ENCODE data around the gene OLIG1. TPM values are rescaled to one million over a fixed set of nuclear protein-coding genes. Genes with fewer than 3 reads are reported as not detected.
A peak's percentile ranks its signal among the peaks of the same experiment; 100 is the strongest.

Gene OLIG1
- total RNA-seq, 8 experiments from 2014 or later: 0.17 to 3.4 (median 2.1) TPM; not detected in 2

DNA sequence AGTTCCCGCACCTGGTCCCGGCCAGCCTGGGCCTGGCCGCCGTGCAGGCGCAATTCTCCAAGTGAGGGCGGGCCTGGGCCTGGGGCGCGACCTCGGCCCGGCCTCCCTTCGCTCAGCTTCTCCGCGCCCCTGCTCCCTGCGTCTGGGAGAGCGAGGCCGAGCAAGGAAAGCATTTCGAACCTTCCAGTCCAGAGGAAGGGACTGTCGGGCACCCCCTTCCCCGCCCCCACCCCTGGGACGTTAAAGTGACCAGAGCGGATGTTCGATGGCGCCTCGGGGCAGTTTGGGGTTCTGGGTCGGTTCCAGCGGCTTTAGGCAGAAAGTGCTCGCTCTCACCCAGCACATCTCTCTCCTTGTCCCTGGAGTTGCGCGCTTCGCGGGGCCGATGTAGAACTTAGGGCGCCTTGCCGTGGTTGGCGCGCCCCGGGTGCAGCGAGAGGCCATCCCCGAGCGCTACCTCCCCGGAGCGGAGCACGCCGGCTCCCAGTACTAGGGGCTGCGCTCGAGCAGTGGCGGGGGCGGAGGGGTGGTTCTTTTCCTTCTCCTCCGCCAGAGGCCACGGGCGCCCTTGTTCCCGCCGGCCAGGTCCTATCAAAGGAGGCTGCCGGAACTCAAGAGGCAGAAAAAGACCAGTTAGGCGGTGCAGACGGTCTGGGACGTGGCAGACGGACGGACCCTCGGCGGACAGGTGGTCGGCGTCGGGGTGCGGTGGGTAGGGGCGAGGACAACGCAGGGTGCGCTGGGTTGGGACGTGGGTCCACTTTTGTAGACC, 1.2 kb downstream of the OLIG1 start:
- in situ Hi-C loops (cut with MboI; ENCODE audit: low pct_unique_long_range_greater_than_20kb in 2 of 9, low sequenced_read_pairs in 9 of 9, unreplicated experiment in 9 of 9): no loop called here
- Histone ChIP-seq H3K4me1 (replicated peaks in 1 of 2) (peaks cover 12 to 38% of the 10 kb centered on the region in 2 donors), H3K27ac (peak overlapping the region in 1 of 2 donors; percentile 56), H3K4me3 (peak overlapping the region; percentile 32 to 63 (median 47))
- ATAC-seq (replicated peaks in 6 of 8): peak in 5 of 8 experiments; percentile 23 to 60 (median 55)
- 0 to 6% (median 1%) methylated on average over 5 to 14 of the region's 69 CpGs; no CpG with 5 or more reads in 7 of the 10 experiments for WGBS, 10 experiments

DNA sequence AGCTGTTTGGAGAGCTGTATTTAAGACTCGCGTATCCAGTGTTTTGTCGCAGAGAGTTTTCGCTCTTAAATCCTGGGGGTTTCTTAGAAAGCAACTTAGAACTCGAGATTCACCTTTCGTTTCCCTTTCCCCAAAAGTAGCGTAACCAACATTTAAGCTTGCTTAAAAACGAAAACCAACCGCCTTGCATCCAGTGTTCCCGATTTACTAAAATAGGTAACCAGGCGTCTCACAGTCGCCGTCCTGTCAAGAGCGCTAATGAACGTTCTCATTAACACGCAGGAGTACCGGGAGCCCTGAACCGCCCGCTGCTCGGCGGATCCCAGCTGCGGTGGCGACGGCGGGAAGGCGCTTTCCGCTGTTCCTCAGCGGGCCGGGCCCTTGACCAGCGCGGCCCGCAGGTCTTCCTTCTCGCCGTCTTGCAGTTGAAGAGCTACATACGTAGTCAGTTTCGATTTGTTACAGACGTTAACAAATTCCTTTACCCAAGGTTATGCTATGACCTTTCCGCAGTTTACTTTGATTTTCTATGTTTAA, 1.9 kb downstream of the OLIG1 start:
- 0 to 11% (median 2%) methylated on average over 3 to 36 of the region's 38 CpGs; no CpG with 5 or more reads in 1 of the 10 experiments for WGBS, 10 experiments
- ATAC-seq (replicated peaks in 6 of 8): no peak
- peak overlapping the region in 1 of 2 donors; percentile 56 for H3K27ac ChIP-seq
- peak overlapping the region in 4 of 5 donors; percentile 38 to 63 (median 48) for H3K4me3 ChIP-seq
- in situ Hi-C loops (cut with MboI; ENCODE audit: low pct_unique_long_range_greater_than_20kb in 2 of 9, low sequenced_read_pairs in 9 of 9, unreplicated experiment in 9 of 9): no loop called here
- peaks cover 12 to 40% of the 10 kb centered on the region in 2 donors for H3K4me1 ChIP-seq (replicated peaks in 1 of 2)

DNA sequence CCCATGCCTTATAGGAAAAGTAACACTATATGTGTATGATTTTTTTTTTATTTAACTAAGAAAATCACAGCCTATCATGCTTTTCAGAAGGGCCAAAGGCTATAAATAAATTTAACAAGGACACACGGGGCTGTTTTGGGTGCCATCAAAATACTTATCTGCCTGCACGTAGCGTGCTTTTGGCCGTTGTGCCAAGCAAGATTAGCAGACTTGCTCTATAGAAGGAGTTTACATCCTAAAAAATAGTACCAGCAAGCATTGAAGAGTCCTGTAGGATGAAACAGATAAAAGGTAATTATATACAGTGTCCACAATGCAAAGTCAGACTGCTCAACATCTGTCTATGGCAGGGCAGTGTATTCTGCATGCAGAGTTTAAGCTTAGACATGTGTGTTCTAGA, 3.7 kb downstream of the OLIG1 start:
- H3K4me3 ChIP-seq: no peak overlapping the region
- no peak overlapping the region for H3K27ac ChIP-seq
- in situ Hi-C loops (cut with MboI; ENCODE audit: low pct_unique_long_range_greater_than_20kb in 2 of 9, low sequenced_read_pairs in 9 of 9, unreplicated experiment in 9 of 9): no loop called here
- ATAC-seq (replicated peaks in 6 of 8): no peak
- peaks cover 13 to 47% of the 10 kb centered on the region in 2 donors for H3K4me1 ChIP-seq (replicated peaks in 1 of 2)
- WGBS, 10 experiments: 57 to 100% (median 92%) methylated on average over 1 to 4 of the region's 4 CpGs; no CpG with 5 or more reads in 4 of the 10 experiments

DNA sequence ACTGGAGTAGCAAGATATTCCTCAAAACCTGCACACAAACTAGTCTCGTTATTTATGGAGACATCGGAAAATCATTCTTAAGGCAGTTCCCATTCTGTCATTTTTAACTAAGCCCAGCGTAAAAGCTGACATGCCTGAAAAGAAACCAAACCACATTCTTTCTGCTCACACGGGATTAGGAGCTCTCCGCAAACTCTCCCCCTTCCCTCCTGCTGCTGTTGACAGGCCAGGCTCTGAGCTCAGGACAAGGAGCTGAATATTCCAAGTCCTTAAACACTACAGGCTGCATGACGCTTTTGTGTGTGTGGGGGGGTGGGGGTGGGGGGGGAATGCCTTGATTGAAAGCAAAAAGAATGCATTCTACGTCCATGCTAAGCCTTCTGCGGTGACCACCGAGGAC, 5.2 kb downstream of the OLIG1 start:
- ATAC-seq (replicated peaks in 6 of 8): no peak
- 17 to 53% (median 35%) methylated on average over 1 to 6 of the region's 9 CpGs; no CpG with 5 or more reads in 1 of the 10 experiments for WGBS, 10 experiments
- Histone ChIP-seq H3K27ac (no peak overlapping the region), H3K4me3 (no peak overlapping the region), H3K4me1 (replicated peaks in 1 of 2) (peaks cover 21 to 59% of the 10 kb centered on the region in 2 donors)
- in situ Hi-C loops (cut with MboI; ENCODE audit: low pct_unique_long_range_greater_than_20kb in 2 of 9, low sequenced_read_pairs in 9 of 9, unreplicated experiment in 9 of 9): no loop called here

DNA sequence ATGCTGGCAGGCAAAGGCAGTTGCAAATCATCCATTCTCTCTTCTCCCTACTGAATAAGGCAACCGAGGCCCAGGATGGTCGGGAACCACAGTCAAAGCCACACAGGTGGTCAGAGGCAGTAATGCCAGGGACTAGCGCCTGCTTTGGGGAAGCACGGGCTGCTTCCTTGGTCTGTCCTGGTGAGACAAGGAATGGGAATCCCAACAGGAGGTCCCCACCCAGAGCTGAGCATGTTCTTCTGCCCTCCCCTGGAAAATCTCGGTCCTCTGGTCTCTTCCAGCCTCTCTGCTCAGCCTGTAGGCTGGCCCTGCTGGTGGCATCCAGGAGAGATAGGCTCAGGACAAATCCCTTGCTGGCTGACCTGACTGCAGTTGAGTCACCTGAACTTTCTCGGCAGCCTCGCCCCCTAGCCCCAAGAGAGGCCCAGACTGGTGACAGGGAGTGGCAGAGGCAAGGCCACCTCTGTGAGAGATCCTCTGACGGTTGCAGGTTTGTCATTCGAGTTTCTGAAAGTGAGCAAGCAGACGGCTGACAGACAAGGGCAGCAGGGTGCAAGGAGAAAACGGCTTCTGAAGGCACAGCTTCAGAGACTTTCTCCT, 5.8 kb downstream of the OLIG1 start:
- no peak for ATAC-seq (replicated peaks in 6 of 8)
- WGBS, 10 experiments: 20 to 93% (median 48%) methylated on average over 1 to 3 of the region's 11 CpGs; no CpG with 5 or more reads in 5 of the 10 experiments
- H3K4me3 ChIP-seq: no peak overlapping the region
- H3K27ac ChIP-seq: no peak overlapping the region
- in situ Hi-C loops (cut with MboI; ENCODE audit: low pct_unique_long_range_greater_than_20kb in 2 of 9, low sequenced_read_pairs in 9 of 9, unreplicated experiment in 9 of 9): no loop called here
- H3K4me1 ChIP-seq (replicated peaks in 1 of 2): peaks cover 21 to 59% of the 10 kb centered on the region in 2 donors

DNA sequence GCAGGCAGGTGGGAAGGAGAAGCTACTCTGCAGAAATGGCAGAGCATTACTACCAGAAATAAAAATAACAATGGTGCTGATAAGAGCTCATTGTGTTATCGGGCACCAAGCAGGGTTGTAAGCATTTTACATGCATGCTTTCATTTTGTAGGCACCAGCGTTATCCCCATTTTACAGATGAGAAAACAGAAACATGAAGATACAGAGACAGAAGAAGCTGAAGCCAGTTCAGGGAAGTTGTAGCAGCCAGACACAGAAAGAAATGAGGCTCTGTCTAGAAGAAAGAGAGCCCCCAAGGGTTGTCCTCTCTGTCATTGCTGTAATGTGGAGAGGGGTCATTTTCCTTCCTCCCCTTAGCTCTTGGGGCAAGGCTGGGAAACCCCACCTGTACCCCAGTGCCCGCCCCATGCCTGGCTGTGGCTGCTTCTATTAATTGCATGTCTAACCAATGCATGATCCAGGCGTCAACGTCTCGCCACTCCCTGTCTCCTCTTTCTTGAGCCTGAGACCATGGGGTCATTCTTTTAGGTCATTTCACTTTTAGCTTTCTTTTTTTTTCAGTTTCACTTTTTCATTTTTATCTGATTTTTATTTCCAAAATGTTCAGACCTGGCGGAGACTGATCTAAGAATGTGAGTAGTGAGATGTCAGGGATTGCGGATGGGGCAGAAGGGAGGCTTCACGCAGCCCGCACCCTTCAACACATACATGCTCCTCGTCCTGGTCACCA, 6.8 kb downstream of the OLIG1 start:
- WGBS, 10 experiments: 36 to 95% (median 87%) methylated on average over 2 to 11 of the region's 11 CpGs
- ATAC-seq (replicated peaks in 6 of 8): no peak
- Histone ChIP-seq H3K4me1 (replicated peaks in 1 of 2) (peaks cover 20 to 59% of the 10 kb centered on the region in 2 donors), H3K27ac (no peak overlapping the region), H3K4me3 (no peak overlapping the region)
- in situ Hi-C loops (cut with MboI; ENCODE audit: low pct_unique_long_range_greater_than_20kb in 2 of 9, low sequenced_read_pairs in 9 of 9, unreplicated experiment in 9 of 9): no loop called here

DNA sequence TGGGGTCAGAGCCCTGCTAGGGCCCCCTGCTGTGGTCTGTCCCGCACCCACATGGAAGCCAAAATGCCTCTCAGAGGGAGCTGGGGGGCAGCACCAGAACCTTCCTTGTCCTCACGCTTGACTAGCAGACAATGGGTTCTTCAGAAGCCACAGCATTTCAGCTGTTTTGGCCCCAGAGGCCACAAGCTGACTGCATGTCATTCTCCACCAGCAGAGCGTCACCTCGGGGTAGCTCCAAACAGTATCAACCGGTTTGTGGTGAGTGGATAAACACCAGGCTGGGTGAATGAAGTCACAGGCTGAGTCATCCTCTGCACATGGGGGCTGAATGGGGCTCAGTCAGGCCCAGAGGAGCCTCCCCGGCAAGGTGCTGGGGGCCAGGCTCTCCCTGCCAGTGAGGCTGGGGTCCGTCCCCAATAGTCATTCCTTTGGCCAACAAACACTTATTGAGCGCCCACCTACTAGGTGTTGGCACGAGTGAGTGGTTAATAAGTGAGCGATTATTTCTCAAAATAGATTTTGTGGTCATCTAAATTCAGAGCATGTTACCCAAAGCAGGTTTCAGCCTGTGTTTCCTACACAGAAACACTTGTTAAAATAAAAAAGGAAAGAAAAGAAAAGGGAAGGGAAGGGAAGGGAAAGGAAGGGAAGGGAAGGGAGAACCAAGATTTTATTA, 9.1 kb downstream of the OLIG1 start:
- Histone ChIP-seq H3K4me3 (no peak overlapping the region), H3K4me1 (replicated peaks in 1 of 2) (peaks cover 16 to 41% of the 10 kb centered on the region in 2 donors), H3K27ac (peak overlapping the region; percentile 26 to 74)
- ATAC-seq (replicated peaks in 6 of 8): peak in 7 of 8 experiments; percentile 42 to 100 (median 99)
- in situ Hi-C loops (cut with MboI; ENCODE audit: low pct_unique_long_range_greater_than_20kb in 2 of 9, low sequenced_read_pairs in 9 of 9, unreplicated experiment in 9 of 9): no loop called here
- 40 to 80% (median 61%) methylated on average over 2 to 5 of the region's 10 CpGs; no CpG with 5 or more reads in 2 of the 10 experiments for WGBS, 10 experiments

DNA sequence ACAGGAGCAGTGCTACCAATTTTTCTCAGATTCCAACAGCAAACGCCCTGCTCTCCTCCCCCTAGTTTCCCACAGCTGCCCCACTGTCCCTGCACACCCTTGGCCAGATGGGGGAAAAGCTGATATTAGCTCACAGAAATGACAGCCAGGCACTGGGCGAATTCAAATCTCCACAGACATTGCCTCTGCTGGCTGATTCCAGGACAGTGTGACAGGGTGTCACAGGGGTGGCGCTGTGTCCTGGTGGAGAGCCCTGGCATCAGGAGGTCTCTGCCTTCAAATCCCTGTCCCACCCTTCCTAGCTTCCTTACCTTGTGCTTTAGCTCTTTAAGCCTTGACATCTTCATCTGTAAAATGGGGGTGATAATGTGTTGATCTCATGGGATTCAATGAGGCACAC, 10.4 kb downstream of the OLIG1 start:
- in situ Hi-C loops (cut with MboI; ENCODE audit: low pct_unique_long_range_greater_than_20kb in 2 of 9, low sequenced_read_pairs in 9 of 9, unreplicated experiment in 9 of 9): no loop called here
- H3K4me1 ChIP-seq (replicated peaks in 1 of 2): peaks cover 16 to 30% of the 10 kb centered on the region in 2 donors
- no peak overlapping the region for H3K4me3 ChIP-seq
- WGBS, 10 experiments: 0 to 100% (median 40%) methylated on average over 1 of the region's 3 CpGs; no CpG with 5 or more reads in 4 of the 10 experiments
- H3K27ac ChIP-seq: no peak overlapping the region
- ATAC-seq (replicated peaks in 6 of 8): no peak

DNA sequence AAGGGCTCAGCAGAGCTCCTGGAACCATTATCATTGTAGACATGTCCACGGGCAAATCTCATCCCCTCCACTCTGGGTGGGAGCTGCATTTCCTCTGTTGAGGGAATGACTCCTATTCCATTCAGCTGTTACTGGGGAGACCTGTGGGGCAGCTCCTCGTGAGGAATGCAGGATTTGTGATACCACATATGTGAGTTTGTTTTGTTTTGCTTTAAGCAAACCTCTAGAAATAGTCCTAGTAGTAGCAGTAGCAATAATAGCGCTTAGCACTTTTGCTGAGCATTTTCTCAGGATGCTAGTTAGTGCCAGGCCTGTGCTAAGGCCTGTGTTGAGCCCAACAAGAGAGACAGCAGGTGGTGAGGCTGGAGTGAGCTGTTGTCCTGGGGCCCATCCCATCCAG, 10.8 kb downstream of the OLIG1 start:
- peak in 1 of 8 experiments; percentile 18 for ATAC-seq (replicated peaks in 6 of 8)
- WGBS, 10 experiments: 39 to 100% (median 80%) methylated on average over 1 to 2 of the region's 3 CpGs; no CpG with 5 or more reads in 3 of the 10 experiments
- H3K4me1 ChIP-seq (replicated peaks in 1 of 2): peaks cover 12 to 26% of the 10 kb centered on the region in 2 donors
- no peak overlapping the region for H3K4me3 ChIP-seq
- H3K27ac ChIP-seq: no peak overlapping the region
- in situ Hi-C loops (cut with MboI; ENCODE audit: low pct_unique_long_range_greater_than_20kb in 2 of 9, low sequenced_read_pairs in 9 of 9, unreplicated experiment in 9 of 9): no loop called here

DNA sequence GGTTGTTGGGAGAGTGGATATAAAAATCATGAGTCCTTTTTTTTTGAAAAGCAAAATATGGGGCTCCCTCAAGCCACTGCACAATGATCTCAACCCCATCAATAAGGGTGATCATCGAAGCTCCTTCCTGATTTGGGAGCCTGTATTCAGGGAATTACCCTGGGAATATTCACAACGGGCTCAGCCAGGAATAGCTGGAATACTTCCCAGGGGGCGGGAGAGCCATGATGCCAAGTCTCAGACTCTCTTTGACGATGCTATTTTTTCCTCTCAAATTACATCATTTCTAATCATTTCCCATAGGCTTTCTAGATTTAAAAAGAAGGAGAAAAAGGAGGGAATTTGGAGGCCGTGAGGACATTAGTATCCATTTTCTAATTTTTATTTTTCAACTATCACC, 18.4 kb downstream of the OLIG1 start:
- 15 to 93% (median 50%) methylated on average over 2 to 4 of the region's 5 CpGs; no CpG with 5 or more reads in 1 of the 10 experiments for WGBS, 10 experiments
- ATAC-seq (replicated peaks in 6 of 8): peak in 1 of 8 experiments; percentile 62
- H3K4me3 ChIP-seq: no peak overlapping the region
- no peak overlapping the region for H3K27ac ChIP-seq
- in situ Hi-C loops (cut with MboI; ENCODE audit: low pct_unique_long_range_greater_than_20kb in 2 of 9, low sequenced_read_pairs in 9 of 9, unreplicated experiment in 9 of 9): no loop called here
- no peaks in the 10 kb centered on the region for H3K4me1 ChIP-seq (replicated peaks in 1 of 2)

DNA sequence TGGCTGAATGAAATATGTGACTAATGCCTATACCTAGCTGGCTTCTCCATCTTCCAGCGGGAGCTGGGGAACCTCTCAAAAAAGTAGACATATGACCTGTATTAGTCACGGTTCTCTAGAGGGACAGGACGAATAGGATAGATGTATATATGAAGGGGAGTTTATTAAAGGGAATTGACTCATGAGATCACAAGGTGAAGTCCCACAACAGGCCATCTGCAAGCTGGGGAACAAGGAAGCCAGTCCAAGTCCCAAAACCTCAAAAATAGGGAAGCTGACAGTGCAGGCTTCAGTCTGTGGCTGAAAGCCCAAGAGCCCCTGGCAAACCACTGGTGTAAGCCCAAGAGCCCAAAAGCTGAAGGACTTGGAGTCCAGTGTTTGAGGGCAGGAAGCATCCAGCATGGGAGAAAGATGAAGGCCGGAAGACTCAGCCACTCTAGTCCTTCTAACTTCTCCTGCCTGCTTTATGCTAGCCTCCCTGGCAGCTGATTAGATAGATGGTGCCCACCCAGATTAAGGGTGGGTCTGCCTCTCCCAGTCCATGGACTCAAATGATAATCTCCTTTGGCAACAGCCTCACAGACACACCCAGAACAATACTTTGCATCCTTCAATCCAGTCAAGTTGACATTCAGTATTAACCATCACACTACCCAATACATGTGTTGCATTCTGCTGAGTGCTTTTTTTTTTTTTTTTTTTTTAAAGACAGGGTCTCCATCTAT, 19.6 kb downstream of the OLIG1 start:
- ATAC-seq (replicated peaks in 6 of 8): peak in 2 of 8 experiments; percentile 32 to 54
- Histone ChIP-seq H3K4me1 (replicated peaks in 1 of 2) (no peaks in the 10 kb centered on the region), H3K27ac (no peak overlapping the region), H3K4me3 (no peak overlapping the region)
- 0 to 90% (median 80%) methylated on average over 1 to 4 of the region's 4 CpGs for WGBS, 10 experiments
- in situ Hi-C loops (cut with MboI; ENCODE audit: low pct_unique_long_range_greater_than_20kb in 2 of 9, low sequenced_read_pairs in 9 of 9, unreplicated experiment in 9 of 9): no loop called here

DNA sequence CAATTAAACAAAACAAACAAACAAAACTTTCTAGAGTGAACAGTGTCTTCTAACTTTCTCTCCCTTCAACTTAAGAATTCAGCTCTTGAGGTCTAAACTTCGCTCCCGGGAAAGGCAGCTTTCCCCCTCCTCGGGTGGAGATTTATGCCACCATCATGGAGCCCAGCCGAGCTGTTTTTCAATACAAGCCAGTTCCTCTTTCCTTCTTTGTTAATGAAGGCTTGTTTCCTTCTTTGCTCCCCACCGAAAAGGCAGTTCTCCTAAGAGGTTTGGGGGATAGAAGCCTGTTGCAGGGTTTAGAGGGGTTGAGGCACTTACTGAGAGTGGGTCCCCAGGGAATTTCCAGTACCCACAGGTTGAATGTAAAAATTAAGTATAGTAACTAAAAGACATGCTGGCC, 26.5 kb downstream of the OLIG1 start:
- no peak for ATAC-seq (replicated peaks in 6 of 8)
- Histone ChIP-seq H3K27ac (no peak overlapping the region), H3K4me3 (no peak overlapping the region), H3K4me1 (replicated peaks in 1 of 2) (peaks cover 19 to 32% of the 10 kb centered on the region in 2 donors)
- WGBS, 10 experiments: 0 to 74% (median 26%) methylated on average over 2 to 4 of the region's 5 CpGs; no CpG with 5 or more reads in 2 of the 10 experiments
- in situ Hi-C loops (cut with MboI; ENCODE audit: low pct_unique_long_range_greater_than_20kb in 2 of 9, low sequenced_read_pairs in 9 of 9, unreplicated experiment in 9 of 9): no loop called here

Data from motor neuron (in vitro differentiated cells).